Peyer's patch (tissue), 4 donors: ENCODE measurements around the gene HS6ST2. TPM values are rescaled to one million over a fixed set of nuclear protein-coding genes. Genes with fewer than 3 reads are reported as not detected.

ENCODE experiments used
- DNase-seq, 3 donors: peaks; one replicate each; pipeline ENCODE4 v3.0.0-alpha.2; 2017 to 2019
- H3K27ac ChIP-seq, 4 donors: fragments of 200-600 bp; sonication (generic); one replicate each; pipeline ENCODE4 v1.5.1; 2016 to 2019
- H3K27me3 ChIP-seq, 2 donors: fragments of 200-600 bp; sonication (generic); one replicate each; pipeline ENCODE4 v1.5.1; 2019
- H3K36me3 ChIP-seq, 3 donors: fragments of 200-600 bp; sonication (generic); one replicate each; pipeline ENCODE4 v1.5.1; 2016 to 2019
- H3K4me1 ChIP-seq, 4 donors: fragments of 200-600 bp; sonication (generic); one replicate each; pipeline ENCODE4 v1.5.1; 2016 to 2019
- H3K4me3 ChIP-seq, 4 donors: fragments of 200-600 bp; sonication (generic); 1 replicate in 3 of 4; 2 replicates in 1 of 4; pipeline ENCODE4 v1.5.1; 2016 to 2019; ENCODE audit warnings: mild to moderate bottlenecking in 1 of 4
- H3K9me3 ChIP-seq, 4 donors: fragments of 200-600 bp; sonication (generic); one replicate each; pipeline ENCODE4 v1.5.1; 2016 to 2019; ENCODE audit warnings: mild to moderate bottlenecking in 1 of 4
- POLR2A ChIP-seq, 2 donors: fragments of 450-650 bp; IDR thresholded peaks; one replicate each; pipeline ENCODE4 v1.5.1; 2017; ENCODE audit warnings: antibody characterized with exemption in 2 of 2, mild to moderate bottlenecking in 2 of 2, moderate library complexity in 2 of 2
- total RNA-seq, 4 donors: library from RNA; depleted of rRNA; stranded (reverse); fragments of >200 nt; gene quantifications; one replicate each; pipeline ENCODE4 v1.1.0, GENCODE V29; 2016
- TF ChIP-seq, protein P1 (sequence below), 6 experiments: fragments of 450-650 bp in 4 of 6; fragments of 200-600 bp in 2 of 6; sonication (generic) in 1 of 6; IDR thresholded peaks; one replicate each; pipeline ENCODE4 v1.5.1; 2017 to 2019; ENCODE audit warnings: antibody characterized with exemption in 6 of 6, mild to moderate bottlenecking in 3 of 6, moderate library complexity in 1 of 6

Gene HS6ST2
- total RNA-seq, 4 donors from 2014 or later, result not detected

DNA sequence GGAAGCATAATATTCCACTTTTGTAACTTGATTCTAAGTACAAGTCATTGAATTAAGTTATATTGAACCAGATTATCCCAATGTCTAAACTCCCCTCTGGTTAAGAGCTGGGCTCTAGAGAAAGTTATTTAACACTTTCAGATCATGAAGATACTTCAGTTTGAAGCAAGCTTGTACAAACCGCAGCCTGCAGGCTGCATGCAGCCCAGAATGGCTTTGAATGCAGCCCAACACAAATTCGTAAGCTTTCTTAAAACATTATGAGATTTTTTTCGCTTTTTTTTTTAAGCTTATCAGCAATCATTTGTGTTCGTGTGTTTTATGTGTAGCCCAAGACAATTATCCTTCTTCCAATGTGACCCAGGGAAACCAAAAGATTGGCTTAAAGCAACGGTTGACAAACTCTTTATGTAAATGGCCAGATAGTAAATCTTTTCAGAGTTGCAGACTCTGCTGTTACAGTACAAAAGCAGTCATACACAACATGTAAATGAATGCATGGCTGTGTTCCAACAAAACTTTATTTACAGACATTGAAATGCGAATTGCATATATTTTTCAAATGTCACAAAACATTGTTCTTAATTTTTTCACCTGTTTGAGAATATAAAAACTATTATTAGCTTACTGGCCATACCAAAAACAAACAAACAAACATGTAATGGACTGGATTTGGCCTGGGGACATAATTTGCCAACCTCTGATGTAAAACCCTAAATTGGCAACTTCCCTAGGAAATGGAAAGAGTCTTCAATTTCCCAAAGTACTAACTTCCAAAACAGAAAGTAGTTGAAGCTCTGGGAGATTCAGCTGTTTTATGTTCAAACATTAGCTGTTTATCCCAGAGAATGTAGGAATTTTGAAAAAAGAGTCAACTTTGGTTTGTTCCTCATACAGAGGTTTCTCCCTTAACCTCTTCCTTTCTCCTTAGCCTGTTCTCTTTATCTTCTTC, 268.5 kb downstream of the HS6ST2 start:
- H3K4me3 ChIP-seq, result no peak overlapping the region
- no peaks in the 10 kb centered on the region for H3K27me3 ChIP-seq
- no peaks in the 10 kb centered on the region for H3K4me1 ChIP-seq
- TF ChIP-seq, protein P1, sequence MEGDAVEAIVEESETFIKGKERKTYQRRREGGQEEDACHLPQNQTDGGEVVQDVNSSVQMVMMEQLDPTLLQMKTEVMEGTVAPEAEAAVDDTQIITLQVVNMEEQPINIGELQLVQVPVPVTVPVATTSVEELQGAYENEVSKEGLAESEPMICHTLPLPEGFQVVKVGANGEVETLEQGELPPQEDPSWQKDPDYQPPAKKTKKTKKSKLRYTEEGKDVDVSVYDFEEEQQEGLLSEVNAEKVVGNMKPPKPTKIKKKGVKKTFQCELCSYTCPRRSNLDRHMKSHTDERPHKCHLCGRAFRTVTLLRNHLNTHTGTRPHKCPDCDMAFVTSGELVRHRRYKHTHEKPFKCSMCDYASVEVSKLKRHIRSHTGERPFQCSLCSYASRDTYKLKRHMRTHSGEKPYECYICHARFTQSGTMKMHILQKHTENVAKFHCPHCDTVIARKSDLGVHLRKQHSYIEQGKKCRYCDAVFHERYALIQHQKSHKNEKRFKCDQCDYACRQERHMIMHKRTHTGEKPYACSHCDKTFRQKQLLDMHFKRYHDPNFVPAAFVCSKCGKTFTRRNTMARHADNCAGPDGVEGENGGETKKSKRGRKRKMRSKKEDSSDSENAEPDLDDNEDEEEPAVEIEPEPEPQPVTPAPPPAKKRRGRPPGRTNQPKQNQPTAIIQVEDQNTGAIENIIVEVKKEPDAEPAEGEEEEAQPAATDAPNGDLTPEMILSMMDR (IDR thresholded peaks at IDR 0.05), result no peak
- no peak for TF ChIP-seq POLR2A (IDR thresholded peaks at IDR 0.05)
- no peaks in the 10 kb centered on the region for H3K9me3 ChIP-seq
- no peak for DNase-seq
- H3K27ac ChIP-seq, result no peak overlapping the region
- H3K36me3 ChIP-seq, result no peaks in the 10 kb centered on the region

DNA sequence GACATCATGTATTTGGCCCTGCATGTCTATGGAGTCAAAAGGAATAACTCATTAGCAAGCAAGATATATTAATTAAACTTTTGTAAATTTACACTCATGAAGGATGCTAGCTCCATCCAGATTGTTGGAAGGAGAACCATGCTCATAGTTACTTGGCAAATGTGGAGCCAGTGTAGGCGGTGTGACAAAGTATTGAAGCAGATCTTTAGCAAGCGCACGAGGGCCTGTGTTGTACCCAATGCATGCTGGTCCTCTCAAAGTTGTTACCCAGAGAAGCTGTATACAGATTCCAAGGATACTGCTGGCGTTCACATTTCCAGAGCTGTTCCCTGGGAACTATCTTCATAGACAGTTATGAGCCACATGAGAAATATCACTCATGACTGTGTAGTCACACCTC, 273.2 kb downstream of the HS6ST2 start:
- Histone ChIP-seq H3K4me1 (no peaks in the 10 kb centered on the region), H3K4me3 (no peak overlapping the region), H3K27ac (no peak overlapping the region), H3K36me3 (no peaks in the 10 kb centered on the region), H3K27me3 (no peaks in the 10 kb centered on the region), H3K9me3 (no peaks in the 10 kb centered on the region)
- TF ChIP-seq, protein P1 (IDR thresholded peaks at IDR 0.05), result no peak
- no peak for TF ChIP-seq POLR2A (IDR thresholded peaks at IDR 0.05)
- no peak for DNase-seq

DNA sequence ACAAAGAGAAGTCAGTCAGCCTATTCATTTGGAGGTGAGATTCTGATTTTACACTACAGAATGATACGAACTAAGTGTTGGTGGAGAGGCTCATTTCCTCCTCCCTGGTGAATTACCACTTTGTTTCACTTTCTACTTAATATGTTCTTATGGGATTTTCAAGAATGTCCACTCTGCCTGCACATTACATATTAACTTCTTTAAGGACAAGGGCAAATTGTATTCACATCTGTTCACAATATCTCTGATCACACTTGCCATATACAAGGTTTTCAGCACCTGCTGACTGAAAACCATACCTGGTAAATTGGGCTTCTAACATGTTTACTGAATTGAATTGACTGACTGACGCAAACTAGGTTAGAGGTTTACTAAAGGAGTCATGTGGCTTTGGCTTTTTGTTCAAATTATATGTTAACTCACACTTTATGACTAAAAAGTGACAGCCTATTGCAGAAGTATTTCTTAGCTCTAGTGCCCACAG, 281.2 kb downstream of the HS6ST2 start:
- TF ChIP-seq, protein P1 (IDR thresholded peaks at IDR 0.05), result no peak
- no peak for TF ChIP-seq POLR2A (IDR thresholded peaks at IDR 0.05)
- no peaks in the 10 kb centered on the region for H3K27me3 ChIP-seq
- no peaks in the 10 kb centered on the region for H3K36me3 ChIP-seq
- H3K27ac ChIP-seq, result no peak overlapping the region
- no peak overlapping the region for H3K4me3 ChIP-seq
- H3K9me3 ChIP-seq, result no peaks in the 10 kb centered on the region
- H3K4me1 ChIP-seq, result no peaks in the 10 kb centered on the region
- no peak for DNase-seq

DNA sequence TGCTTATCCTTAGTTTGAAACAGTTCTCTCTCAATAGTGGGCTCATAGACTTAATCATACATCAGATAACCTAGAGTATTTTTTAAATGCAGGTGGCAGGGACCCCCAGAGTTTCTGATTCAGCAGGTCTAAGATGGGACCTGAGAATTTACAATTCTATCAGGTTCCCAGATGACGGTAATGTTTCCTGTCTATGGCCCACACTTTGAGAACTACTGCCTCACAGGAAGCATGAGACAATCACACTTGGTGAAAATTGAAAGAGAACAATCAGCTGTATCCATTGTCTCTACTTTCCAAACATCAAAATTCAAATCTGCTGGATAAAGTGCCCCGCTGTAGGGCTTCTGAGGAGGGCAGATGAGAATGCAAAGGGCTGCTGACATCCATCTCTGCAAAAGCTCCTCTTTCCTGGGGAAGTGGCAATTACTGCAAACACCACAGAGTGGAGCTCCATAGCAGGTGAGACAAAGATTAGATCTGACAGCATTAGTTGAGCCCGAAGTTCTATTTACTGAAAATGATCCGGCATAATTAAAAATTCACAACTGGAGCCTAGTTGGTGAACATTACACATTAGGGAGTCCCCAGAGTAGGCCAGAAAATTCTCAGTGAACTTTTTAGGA, 281.8 kb downstream of the HS6ST2 start:
- Histone ChIP-seq H3K4me1 (no peaks in the 10 kb centered on the region), H3K4me3 (no peak overlapping the region), H3K27ac (no peak overlapping the region), H3K9me3 (no peaks in the 10 kb centered on the region), H3K36me3 (no peaks in the 10 kb centered on the region), H3K27me3 (no peaks in the 10 kb centered on the region)
- TF ChIP-seq, protein P1 (IDR thresholded peaks at IDR 0.05), result no peak
- no peak for TF ChIP-seq POLR2A (IDR thresholded peaks at IDR 0.05)
- no peak for DNase-seq

DNA sequence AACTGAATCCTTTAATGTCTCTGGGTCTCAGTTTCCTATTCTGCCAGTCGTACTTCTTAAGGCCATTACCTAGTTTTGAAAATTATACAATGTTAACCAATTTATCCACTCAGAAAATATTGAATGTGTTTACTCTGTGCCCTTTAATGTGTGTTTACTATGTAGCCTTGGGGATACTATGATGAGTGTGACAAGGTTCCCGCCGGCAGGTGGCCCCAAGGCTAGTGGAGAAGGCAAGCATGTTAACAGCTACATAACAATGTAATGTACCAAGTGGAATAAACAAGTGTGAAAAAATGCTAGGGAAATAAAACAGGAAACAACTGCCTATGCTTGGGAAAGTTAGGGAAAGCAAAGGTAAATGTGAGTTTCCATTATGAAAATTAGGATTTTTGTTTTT, 282.3 kb downstream of the HS6ST2 start:
- DNase-seq, result no peak
- Histone ChIP-seq H3K9me3 (no peaks in the 10 kb centered on the region), H3K27ac (no peak overlapping the region), H3K27me3 (no peaks in the 10 kb centered on the region), H3K36me3 (no peaks in the 10 kb centered on the region), H3K4me1 (no peaks in the 10 kb centered on the region), H3K4me3 (no peak overlapping the region)
- TF ChIP-seq, protein P1 (IDR thresholded peaks at IDR 0.05), result no peak
- no peak for TF ChIP-seq POLR2A (IDR thresholded peaks at IDR 0.05)
